ENCODE data around the gene FKBP2. TPM values are rescaled to one million over a fixed set of nuclear protein-coding genes. Genes with fewer than 3 reads are reported as not detected.

The FKBP2 gene
- total and polyA plus RNA-seq, 2 of the 13 experiments (the other 11 are each of a cell fraction or from before 2014, with no cell fraction given) = 30.1 to 53.3 TPM

DNA sequence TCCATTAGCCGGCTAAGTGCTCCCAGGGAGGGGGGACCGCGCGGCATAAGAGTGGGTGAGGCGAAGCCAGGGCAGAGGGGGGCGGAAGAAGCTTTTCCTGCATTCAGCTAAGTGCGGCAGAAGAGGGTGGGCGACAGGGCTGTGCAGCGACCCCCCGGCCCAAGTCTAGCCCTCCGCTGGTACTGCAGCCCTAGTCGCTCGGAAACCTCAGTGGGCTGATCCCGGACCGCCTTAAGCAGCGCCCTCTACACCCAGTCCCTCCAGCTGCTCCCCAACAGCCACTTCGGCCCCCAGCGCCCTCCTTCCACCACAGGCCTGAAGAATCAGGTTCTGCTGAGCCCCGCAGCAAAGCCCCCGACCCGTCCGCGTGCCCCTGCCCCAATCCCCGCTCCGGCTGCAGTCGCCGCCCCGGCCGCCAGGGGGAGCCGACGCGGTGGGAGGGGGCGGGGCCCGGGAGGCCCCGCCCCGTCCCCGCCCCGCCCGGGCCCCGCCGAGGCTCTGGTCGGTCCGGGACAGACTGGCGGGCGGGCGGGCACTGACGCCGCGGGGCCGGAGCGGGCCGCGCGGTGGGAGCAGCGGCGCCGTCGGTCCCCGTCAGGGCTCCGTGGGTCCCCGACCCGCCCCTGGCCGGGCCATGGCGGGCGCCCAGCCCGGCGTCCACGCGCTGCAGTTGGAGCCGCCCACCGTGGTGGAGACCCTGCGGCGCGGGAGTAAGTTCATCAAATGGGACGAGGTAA is 10.3 kb downstream of the FKBP2 start, which contains the start of gene PLCB3 (continued):
- TF ChIP-seq, protein P1, sequence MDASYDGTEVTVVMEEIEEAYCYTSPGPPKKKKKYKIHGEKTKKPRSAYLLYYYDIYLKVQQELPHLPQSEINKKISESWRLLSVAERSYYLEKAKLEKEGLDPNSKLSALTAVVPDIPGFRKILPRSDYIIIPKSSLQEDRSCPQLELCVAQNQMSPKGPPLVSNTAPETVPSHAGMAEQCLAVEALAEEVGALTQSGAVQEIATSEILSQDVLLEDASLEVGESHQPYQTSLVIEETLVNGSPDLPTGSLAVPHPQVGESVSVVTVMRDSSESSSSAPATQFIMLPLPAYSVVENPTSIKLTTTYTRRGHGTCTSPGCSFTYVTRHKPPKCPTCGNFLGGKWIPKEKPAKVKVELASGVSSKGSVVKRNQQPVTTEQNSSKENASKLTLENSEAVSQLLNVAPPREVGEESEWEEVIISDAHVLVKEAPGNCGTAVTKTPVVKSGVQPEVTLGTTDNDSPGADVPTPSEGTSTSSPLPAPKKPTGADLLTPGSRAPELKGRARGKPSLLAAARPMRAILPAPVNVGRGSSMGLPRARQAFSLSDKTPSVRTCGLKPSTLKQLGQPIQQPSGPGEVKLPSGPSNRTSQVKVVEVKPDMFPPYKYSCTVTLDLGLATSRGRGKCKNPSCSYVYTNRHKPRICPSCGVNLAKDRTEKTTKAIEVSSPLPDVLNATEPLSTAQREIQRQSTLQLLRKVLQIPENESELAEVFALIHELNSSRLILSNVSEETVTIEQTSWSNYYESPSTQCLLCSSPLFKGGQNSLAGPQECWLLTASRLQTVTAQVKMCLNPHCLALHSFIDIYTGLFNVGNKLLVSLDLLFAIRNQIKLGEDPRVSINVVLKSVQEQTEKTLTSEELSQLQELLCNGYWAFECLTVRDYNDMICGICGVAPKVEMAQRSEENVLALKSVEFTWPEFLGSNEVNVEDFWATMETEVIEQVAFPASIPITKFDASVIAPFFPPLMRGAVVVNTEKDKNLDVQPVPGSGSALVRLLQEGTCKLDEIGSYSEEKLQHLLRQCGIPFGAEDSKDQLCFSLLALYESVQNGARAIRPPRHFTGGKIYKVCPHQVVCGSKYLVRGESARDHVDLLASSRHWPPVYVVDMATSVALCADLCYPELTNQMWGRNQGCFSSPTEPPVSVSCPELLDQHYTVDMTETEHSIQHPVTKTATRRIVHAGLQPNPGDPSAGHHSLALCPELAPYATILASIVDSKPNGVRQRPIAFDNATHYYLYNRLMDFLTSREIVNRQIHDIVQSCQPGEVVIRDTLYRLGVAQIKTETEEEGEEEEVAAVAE (CRISPR knock-in tag; IDR thresholded peaks at IDR 0.05; ENCODE audit: borderline replicate concordance) = no peak
- TF ChIP-seq ESRRA (CRISPR knock-in tag; IDR thresholded peaks at IDR 0.05; ENCODE audit: low read depth) (no peak), BRD4 (CRISPR knock-in tag; IDR thresholded peaks at IDR 0.05) (no peak), ZKSCAN5 (CRISPR knock-in tag; IDR thresholded peaks at IDR 0.05) (no peak), GFI1 (CRISPR knock-in tag; IDR thresholded peaks at IDR 0.05; ENCODE audit: borderline replicate concordance) (no peak), AGO2 (optimal IDR thresholded peaks at IDR 0.05; ENCODE audit: low read depth, low read length) (no peak), ZFP1 (CRISPR knock-in tag; IDR thresholded peaks at IDR 0.05) (no peak), CCAR2 (optimal IDR thresholded peaks at IDR 0.05; ENCODE audit: low read depth, low read length) (no peak), PHF5A (CRISPR knock-in tag; IDR thresholded peaks at IDR 0.05; ENCODE audit: low read depth, unreplicated experiment) (no peak), ZNF607 (CRISPR knock-in tag; IDR thresholded peaks at IDR 0.05; ENCODE audit: borderline replicate concordance) (no peak), PPARG (CRISPR knock-in tag; conservative IDR thresholded peaks at IDR 0.05) (no peak), YEATS4 (CRISPR knock-in tag; IDR thresholded peaks at IDR 0.05; ENCODE audit: borderline replicate concordance) (0 out of 2 replicates have a peak, but pooled peaks have one; percentile 54)
- TF ChIP-seq, protein P2, sequence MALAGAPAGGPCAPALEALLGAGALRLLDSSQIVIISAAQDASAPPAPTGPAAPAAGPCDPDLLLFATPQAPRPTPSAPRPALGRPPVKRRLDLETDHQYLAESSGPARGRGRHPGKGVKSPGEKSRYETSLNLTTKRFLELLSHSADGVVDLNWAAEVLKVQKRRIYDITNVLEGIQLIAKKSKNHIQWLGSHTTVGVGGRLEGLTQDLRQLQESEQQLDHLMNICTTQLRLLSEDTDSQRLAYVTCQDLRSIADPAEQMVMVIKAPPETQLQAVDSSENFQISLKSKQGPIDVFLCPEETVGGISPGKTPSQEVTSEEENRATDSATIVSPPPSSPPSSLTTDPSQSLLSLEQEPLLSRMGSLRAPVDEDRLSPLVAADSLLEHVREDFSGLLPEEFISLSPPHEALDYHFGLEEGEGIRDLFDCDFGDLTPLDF (CRISPR knock-in tag; IDR thresholded peaks at IDR 0.05) = no peak
- TF ChIP-seq, protein P3, sequence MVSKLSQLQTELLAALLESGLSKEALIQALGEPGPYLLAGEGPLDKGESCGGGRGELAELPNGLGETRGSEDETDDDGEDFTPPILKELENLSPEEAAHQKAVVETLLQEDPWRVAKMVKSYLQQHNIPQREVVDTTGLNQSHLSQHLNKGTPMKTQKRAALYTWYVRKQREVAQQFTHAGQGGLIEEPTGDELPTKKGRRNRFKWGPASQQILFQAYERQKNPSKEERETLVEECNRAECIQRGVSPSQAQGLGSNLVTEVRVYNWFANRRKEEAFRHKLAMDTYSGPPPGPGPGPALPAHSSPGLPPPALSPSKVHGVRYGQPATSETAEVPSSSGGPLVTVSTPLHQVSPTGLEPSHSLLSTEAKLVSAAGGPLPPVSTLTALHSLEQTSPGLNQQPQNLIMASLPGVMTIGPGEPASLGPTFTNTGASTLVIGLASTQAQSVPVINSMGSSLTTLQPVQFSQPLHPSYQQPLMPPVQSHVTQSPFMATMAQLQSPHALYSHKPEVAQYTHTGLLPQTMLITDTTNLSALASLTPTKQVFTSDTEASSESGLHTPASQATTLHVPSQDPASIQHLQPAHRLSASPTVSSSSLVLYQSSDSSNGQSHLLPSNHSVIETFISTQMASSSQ (IDR thresholded peaks at IDR 0.05; ENCODE audit: low read depth) = no peak
- TF ChIP-seq, protein P3 (CRISPR knock-in tag; IDR thresholded peaks at IDR 0.05; ENCODE audit: borderline replicate concordance) = no peak
- TF ChIP-seq, protein P4, sequence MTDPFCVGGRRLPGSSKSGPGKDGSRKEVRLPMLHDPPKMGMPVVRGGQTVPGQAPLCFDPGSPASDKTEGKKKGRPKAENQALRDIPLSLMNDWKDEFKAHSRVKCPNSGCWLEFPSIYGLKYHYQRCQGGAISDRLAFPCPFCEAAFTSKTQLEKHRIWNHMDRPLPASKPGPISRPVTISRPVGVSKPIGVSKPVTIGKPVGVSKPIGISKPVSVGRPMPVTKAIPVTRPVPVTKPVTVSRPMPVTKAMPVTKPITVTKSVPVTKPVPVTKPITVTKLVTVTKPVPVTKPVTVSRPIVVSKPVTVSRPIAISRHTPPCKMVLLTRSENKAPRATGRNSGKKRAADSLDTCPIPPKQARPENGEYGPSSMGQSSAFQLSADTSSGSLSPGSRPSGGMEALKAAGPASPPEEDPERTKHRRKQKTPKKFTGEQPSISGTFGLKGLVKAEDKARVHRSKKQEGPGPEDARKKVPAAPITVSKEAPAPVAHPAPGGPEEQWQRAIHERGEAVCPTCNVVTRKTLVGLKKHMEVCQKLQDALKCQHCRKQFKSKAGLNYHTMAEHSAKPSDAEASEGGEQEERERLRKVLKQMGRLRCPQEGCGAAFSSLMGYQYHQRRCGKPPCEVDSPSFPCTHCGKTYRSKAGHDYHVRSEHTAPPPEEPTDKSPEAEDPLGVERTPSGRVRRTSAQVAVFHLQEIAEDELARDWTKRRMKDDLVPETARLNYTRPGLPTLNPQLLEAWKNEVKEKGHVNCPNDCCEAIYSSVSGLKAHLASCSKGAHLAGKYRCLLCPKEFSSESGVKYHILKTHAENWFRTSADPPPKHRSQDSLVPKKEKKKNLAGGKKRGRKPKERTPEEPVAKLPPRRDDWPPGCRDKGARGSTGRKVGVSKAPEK (CRISPR knock-in tag; IDR thresholded peaks at IDR 0.05; ENCODE audit: borderline replicate concordance) = no peak

Measured in HepG2 (cell line).